RWPE1 (cell line): ENCODE results near the gene POTEF.
"Not testable (repeated sequence)": the region's sequence is repeated elsewhere in the genome, so short reads cannot be mapped to it uniquely, and the experiment has no call there.

Experiments used
- CTCF ChIA-PET: fragments of 350-600 bp; sonication (Branson Sonifier 250); formaldehyde crosslinking; extraction: SDS; loops from one replicate; lab custom pipeline; 2021; lab: Yijun Ruan, JAX
- POLR2A ChIA-PET: fragments of 400-600 bp; formaldehyde crosslinking; extraction: SDS; loops from one replicate; lab custom pipeline; 2020; ENCODE audit warnings: antibody characterized with exemption; ENCODE audit not compliant: low non-redundant PET; lab: Yijun Ruan, JAX
- DNase-seq: peaks from one replicate; pipeline ENCODE4 v3.0.0; 2012; ENCODE audit warnings: low spot score
- H3K27ac ChIP-seq: fragments of 450-650 bp; 2 replicates; pipeline ENCODE4 v1.5.1; 2017
- TF ChIP-seq, protein P1 (sequence below): fragments of 450-650 bp; conservative IDR thresholded peaks from 2 replicates; pipeline ENCODE4 v1.5.1; 2017; ENCODE audit warnings: low read depth, mild to moderate bottlenecking

POTEF gene

DNA sequence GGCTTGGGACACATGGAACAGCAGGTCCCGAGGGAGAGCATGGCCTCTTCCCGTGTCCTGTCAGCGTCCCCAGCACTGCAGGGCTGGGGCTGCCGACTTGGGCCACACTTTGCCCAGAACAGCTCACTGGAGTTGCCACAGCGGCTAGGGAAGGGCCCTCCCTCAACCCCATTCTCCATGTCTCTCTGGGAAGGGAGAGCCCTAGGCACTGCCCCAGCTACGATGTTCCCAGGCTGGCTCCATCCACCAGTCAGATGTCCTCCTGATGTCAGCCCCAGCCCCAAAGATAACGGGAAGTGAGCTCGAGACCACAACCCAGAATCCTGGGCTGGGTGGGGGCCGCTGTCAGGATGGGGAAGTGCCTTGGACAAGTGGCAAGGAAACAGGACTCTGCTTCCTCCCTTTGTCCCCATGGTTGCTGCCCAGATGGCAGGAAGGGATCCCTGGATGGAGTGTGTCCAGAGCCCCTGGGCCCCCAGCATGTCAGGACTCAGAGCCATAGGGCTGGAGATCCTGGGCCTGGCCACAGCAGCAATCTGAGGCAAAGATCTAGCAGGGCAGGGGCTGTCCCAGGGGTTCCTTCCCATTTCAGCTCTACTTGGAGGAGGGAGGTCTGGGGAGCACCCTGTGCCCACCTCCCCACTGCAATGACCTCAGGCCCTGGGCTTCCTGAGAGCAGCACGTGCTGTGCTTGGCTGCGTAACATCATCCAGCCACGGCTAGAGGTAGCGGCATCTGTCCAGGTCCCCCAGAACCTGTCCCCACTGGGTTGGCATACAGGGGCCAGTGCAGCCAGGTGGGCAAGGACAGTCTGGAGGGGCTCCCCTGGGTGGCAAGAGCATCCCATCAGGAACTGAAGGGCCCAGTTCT lies 13.6 kb upstream of the POTEF start:
- H3K27ac ChIP-seq, POLR2A ChIA-PET, DNase-seq, CTCF ChIA-PET: not testable (repeated sequence)

DNA sequence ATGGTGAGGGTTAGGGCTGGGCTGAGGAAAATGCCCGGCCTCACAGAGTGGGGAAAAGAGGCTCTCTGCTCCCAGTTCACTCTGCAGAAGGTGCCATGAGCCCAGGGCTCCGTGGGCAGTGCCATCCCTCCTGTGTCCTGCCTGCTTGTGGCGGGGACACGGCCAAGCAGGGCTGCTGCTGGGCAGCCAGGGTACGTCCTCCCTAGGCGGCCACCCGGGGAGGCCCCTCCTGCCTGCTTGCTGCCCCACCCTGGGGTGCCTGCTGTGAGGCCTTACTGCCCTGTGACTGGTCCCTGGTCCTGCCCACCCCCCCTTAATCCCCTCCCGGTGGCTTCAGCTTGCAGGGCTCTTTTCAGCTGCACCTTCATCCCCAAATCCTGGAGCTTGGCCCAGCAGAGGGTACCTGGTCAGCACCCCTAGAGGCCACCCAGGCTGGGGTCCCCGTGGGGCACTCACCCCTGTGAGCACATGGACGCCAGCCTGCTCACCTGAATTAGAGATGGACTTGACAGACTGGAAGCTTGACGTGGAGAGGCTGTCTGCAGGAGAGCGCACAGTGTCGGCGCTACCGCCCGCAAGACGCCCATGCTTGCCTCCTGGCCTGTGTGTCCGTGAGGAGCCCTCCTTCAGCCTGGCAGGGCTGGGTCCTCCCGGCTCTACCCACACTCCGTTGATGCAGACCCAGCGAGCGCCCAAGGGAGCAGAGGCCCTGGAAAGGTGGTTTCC lies 12.8 kb upstream of the POTEF start:
- H3K27ac ChIP-seq, POLR2A ChIA-PET, CTCF ChIA-PET, DNase-seq: not testable (repeated sequence)

DNA sequence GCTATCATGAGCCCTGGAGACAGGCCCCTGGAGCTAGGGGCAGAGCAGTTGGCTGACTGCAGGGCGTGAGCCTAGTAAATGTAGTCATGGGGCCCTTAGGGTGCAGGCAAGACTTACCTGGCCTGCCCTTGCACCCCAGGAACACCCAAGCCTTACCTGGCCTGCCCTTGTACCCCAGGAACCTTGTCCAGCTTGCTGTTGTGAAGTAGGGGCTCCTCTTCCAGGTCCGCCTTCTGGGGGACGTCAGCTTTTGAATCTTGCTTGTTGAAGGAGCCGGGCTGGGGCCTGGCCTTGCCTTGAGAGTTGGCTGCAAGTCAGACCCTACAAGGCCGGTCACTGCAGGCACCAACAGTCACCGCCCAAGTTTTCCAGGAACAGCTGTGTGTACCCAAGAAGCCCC lies 12.0 kb upstream of the POTEF start:
- CTCF ChIA-PET, POLR2A ChIA-PET, DNase-seq: not testable (repeated sequence)

DNA sequence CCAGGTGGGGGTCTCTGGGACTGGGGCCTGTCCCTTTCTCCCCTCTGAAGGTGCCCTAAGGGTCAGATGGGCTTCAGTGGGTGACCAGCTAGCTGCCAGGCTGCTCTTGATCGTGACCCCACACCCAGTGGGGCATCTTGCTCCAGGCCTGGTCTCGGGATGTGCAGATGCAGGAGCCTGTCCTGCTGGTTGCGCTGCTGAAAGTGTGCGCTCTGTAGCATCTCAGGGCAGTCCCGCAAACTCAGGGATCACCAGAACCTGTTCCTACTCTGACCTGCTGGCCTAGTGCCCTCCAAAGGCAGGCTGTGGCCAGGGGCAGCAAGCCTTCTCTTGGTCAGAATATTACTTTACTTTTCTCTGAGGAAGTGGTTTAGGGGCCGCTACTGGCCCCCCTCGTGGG lies 11.5 kb upstream of the POTEF start:
- POLR2A ChIA-PET, CTCF ChIA-PET, DNase-seq, H3K27ac ChIP-seq: not testable (repeated sequence)

More for the DNA sequence above, 12.0 kb upstream of the POTEF start:
- not testable (repeated sequence) for H3K27ac ChIP-seq

DNA sequence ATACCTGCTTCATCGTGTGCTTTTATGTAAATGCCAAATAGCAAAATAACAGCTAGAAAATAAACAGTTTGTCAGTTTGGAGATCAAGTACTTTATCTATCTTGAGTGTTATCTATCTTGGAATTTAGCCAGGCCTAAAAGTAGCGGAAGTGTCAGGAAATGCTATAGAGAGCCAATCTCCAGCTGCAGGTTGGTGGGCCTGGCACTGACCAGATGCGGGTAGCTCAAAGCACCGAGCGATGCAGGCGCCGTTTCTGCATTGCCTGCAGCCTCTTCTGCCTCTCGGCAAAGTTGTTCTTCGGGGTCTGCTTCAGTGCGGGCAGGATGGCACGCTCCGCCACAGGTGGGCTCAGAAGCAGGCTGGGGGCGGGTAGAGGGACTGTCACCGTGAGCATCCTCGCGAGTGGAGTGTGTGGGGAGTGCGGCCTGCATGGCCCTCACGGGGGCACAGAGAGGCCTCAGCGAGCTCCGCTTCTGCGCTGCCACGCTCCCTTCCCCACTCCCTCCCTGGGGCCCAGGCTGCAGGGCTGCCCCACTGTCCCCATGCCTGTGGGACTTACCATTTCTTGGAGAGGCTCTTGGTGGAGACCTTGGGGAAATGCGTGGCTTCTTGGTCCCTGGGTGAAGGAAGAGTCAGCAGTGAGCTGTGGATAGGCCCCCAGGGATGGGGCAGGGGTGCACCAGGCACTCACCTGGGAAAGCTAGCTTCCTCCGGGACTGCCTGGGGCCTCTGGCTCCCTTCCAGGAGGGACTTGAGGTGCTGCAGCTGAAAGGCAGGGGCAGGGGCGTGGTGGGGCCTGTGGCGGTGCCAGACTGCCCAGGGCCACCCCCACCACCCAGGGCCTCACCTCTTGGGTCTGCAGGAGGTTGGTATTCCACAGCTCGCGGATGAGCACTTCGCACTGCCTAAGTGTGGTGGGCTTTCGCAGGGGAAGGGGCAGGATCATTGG lies 10.6 kb upstream of the POTEF start:
- H3K27ac ChIP-seq, POLR2A ChIA-PET, CTCF ChIA-PET, DNase-seq: not testable (repeated sequence)

DNA sequence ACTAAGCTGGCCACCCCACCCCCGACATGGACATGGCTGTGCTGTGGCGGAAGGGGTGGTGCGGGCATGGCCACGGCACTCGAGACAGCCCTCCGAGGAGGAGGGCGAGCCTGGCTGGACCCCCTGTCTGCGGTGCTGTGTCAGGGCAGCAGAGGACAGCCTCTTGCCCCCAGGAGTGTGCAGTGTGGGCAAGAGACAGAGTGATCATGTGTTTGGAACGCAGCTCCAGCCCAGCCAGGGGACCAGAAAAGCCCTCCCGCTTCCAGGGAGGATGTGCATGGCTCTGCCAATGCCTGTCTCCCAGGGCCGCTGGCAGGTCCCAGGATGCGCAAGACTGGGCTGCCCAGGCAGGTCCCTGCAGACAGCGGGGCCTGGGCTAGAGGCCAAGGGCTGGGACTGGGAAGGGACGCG lies 9.8 kb upstream of the POTEF start:
- POLR2A ChIA-PET, DNase-seq, H3K27ac ChIP-seq, CTCF ChIA-PET: not testable (repeated sequence)

DNA sequence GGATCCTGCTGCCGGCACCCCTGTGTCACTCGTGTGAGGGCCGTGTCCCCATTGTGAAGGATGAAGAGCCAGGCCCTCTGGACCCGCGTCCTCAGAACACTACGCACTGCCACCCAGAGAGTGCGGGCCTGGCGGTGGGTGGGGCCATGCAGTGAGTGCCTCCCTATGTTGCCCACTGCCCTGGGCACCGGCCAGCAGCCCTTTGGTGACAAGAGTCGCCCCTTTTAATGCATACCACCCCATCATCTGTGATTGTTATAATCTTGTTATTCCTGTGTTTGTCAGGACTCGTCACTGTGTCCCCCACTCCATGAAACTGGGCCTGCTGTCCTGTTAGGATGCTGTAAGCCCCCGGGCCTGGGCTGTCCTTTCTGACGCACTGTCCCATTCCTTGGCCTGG lies 9.3 kb upstream of the POTEF start:
- CTCF ChIA-PET, POLR2A ChIA-PET, H3K27ac ChIP-seq, DNase-seq: not testable (repeated sequence)

DNA sequence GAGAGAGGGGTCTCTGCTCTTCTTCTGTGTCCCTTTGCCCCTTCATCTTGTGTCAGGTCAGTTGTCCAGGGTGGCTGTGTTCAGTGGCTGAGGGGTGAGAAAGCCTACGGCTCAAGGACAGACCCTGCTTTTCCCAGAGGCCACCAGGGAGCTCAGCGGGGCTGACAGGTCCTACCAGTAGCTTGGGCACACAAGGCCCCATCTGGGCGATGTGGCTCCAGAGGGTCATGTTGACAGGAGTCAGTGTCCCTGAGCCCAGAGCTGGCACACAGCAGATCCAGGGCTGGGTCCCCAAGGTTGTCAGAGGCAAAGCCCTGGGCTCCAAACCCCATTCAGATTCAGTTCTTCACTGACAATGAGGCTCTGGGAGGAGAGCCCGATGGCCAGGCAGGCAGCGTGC lies 8.1 kb upstream of the POTEF start:
- H3K27ac ChIP-seq, POLR2A ChIA-PET, DNase-seq, CTCF ChIA-PET: not testable (repeated sequence)

DNA sequence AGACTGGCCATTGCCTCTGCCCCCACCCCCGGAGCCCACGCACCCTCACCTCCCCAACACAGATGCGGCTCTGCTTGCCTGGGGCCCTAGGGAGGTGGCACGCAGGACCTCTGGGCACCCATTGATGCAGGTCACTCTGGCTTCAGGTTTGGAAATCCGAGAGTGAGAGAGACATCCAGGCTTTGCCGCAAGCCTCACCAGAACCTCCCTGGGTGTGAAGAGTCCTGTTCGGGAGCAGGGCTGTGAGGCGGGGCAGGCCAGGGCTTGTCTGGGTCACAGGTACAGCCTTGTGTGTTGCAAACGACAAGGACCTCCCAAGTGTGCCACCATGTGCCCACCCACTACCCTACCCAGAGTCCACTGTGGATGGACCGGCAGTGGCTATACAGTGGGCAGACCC lies 7.5 kb upstream of the POTEF start:
- CTCF ChIA-PET, POLR2A ChIA-PET, DNase-seq, H3K27ac ChIP-seq: not testable (repeated sequence)

DNA sequence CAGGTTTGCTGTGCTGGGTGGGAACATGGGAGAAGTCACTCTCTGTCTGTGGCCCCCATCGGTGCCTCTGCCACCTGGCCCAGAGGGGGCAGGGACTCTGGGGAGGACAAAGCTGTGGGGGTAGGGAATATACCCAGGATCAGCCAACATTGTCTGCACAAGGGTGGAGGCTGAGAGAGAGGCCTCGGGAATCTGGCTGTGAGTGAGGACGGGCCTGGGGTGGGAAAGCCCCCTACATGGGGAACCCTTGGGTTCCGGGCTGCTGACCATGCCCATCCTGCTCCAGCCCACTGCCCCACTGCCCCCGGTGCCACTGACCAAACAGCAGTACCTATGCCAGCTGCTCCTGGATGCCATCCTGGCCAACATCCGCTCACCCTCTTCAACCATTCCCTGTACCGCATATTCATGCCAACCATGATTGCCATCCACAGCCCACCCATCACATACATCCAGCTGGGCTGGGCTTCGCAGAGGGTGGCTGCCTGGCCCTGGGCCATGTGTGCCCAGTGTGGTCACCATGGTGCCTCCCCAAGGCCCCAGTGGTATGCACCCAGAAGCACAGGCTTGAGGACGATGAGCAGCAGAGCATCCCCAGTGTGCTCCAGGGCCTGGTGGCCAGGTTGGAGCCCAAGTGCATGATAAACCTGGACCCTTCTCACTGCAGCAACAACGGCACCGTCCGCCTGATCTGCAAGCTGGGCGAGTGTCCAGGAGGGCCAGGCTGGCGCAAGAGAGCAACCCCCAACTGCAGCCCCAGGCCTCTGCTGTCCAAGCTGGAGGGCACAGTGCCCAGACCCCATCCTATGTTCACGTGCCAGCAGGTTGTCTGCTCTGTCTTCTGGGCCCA lies 6.9 kb upstream of the POTEF start:
- no peak for DNase-seq
- POLR2A ChIA-PET: no interaction called here
- CTCF ChIA-PET: no interaction called here
- H3K27ac ChIP-seq: no peak overlapping the region
- TF ChIP-seq, protein P1, sequence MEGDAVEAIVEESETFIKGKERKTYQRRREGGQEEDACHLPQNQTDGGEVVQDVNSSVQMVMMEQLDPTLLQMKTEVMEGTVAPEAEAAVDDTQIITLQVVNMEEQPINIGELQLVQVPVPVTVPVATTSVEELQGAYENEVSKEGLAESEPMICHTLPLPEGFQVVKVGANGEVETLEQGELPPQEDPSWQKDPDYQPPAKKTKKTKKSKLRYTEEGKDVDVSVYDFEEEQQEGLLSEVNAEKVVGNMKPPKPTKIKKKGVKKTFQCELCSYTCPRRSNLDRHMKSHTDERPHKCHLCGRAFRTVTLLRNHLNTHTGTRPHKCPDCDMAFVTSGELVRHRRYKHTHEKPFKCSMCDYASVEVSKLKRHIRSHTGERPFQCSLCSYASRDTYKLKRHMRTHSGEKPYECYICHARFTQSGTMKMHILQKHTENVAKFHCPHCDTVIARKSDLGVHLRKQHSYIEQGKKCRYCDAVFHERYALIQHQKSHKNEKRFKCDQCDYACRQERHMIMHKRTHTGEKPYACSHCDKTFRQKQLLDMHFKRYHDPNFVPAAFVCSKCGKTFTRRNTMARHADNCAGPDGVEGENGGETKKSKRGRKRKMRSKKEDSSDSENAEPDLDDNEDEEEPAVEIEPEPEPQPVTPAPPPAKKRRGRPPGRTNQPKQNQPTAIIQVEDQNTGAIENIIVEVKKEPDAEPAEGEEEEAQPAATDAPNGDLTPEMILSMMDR: no peak

DNA sequence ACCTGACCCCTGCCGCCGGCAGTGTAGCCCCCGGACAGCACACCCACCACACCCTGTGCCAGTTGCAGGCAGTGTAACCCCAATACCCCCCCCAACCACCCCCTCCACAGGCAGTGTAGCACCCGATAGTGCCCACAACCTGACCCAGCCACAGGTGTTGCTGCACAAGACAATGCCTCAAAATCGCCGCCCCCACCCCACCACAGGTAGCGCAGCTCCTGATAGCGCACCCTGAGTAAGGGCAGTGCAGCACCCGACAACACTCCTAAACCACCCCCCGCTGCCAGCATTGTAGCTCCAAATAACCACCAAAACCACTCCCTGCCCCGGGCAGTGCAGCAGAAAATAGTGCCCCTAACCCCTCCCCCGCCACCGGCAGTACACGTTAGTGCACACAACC lies 558 bp downstream of the POTEF start:
- DNase-seq, POLR2A ChIA-PET, CTCF ChIA-PET, H3K27ac ChIP-seq: not testable (repeated sequence)

DNA sequence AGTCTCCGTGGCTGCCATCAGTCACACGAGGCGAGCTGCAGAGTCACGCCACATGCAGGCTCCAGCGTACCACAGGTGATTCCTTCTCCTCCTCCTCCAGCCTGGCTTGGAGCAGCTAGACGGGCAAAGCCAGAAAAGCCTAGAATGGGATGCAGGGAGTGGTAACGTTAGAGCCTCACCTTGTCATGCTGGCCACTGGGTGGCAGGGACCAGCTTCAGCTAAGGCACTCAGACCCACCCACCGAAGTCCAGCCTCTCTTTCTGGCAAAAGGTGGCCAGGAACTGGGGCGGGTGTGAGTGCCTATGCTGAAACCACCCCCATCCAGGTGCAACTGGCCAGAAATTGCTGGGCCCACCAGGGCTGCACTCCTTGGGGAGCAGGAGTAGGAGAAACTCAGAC lies 1.3 kb downstream of the POTEF start:
- DNase-seq, POLR2A ChIA-PET, CTCF ChIA-PET, H3K27ac ChIP-seq: not testable (repeated sequence)

DNA sequence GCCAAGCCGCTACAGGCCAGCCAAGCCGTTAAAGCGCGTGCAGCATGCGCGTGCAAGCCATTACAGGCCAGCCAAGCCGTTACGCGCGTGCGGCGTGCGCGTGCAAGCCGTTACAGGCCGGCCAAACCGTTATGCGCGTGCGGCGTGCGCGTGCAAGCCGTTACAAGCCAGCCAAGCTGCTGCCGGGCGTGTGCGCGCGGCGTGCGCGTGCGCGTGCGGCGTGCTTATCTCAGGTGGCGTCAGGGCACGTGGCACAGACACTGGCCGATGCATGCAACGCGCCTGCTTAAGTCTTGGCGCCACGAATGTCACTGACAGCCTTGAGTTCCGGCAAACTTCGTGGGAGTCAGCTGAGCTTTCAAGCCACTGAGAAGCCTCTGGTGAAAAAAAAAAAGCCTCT lies 8.1 kb downstream of the POTEF start:
- CTCF ChIA-PET, H3K27ac ChIP-seq, POLR2A ChIA-PET: not testable (repeated sequence)

DNA sequence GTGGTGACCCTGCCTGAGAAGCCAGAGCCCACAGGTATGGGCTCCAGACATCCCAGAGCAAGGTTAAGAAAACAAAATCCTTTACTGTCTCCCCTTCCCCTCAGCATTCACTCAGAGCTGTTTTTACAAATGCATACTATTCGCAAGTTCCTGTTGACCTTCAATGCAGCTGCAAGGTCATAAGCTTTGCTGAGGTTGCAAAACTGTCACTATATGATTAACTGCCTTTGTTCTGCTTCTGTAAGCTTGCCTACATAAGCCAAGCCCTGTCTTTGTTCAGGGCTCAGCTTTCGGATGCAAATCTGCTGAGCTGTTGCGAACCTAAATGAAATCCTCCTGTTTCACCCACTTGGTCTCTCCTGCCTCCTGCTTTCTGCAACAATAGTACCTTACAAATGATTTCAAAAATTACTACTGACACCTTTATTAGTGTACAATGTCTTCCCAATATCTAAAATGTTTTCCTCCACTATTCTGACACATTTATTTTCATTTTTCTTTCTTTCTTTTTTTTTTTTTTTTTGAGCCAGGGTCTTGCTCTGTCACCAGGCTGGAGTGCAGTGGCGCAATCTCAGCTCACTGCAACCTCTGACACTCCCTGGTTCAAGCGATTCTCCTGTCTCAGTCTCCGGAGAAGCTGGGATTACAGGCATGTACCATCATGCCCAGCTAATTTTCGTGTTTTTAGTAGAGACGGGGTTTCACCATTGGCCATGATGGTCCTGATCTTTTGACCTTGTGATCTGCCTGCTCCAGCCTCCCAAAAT lies 26.2 kb downstream of the POTEF start:
- DNase-seq, H3K27ac ChIP-seq, CTCF ChIA-PET, POLR2A ChIA-PET: not testable (repeated sequence)

More for the DNA sequence above, 8.1 kb downstream of the POTEF start:
- DNase-seq: not testable (repeated sequence)
